ENCODE results near the gene LAMA3.

Gene LAMA3

GRCh38 chr18:23990474-23991410, 301.5 kb downstream of the LAMA3 start:
- no peaks in the 10 kb centered on the region for H3K27me3 ChIP-seq
- H3K4me1 ChIP-seq = peaks cover 14% of the 10 kb centered on the region
- no peaks in the 10 kb centered on the region for H3K36me3 ChIP-seq
- no peaks in the 10 kb centered on the region for H3K9me3 ChIP-seq
- no peak overlapping the region for H3K27ac ChIP-seq
- TF ChIP-seq Cebpa-rat (IDR thresholded peaks at IDR 0.05) = no peak
- no peaks in the 10 kb centered on the region for H4K20me1 ChIP-seq
- H3K4me3 ChIP-seq = no peak overlapping the region
- H3K9ac ChIP-seq = no peak overlapping the region
- no peak overlapping the region for H3K4me2 ChIP-seq

- no peaks in the 10 kb centered on the region for H3K36me3 ChIP-seq
- H4K20me1 ChIP-seq = no peaks in the 10 kb centered on the region
- H3K4me3 ChIP-seq = no peak overlapping the region
- H3K4me2 ChIP-seq = no peak overlapping the region
- no peak for TF ChIP-seq Cebpa-rat (IDR thresholded peaks at IDR 0.05)
- H3K4me1 ChIP-seq = peaks cover 14% of the 10 kb centered on the region
- no peaks in the 10 kb centered on the region for H3K9me3 ChIP-seq
- no peaks in the 10 kb centered on the region for H3K27me3 ChIP-seq
- H3K27ac ChIP-seq = no peak overlapping the region
- no peak overlapping the region for H3K9ac ChIP-seq
These were observed 303.1 kb downstream of the LAMA3 start for GRCh38 chr18:23992089-23992940.

GRCh38 chr18:23992941-23993280, 303.7 kb downstream of the LAMA3 start:
- H3K27ac ChIP-seq = no peak overlapping the region
- no peaks in the 10 kb centered on the region for H3K9me3 ChIP-seq
- no peak overlapping the region for H3K4me3 ChIP-seq
- no peaks in the 10 kb centered on the region for H3K36me3 ChIP-seq
- no peaks in the 10 kb centered on the region for H3K27me3 ChIP-seq
- H3K9ac ChIP-seq = no peak overlapping the region
- TF ChIP-seq Cebpa-rat (IDR thresholded peaks at IDR 0.05) = no peak
- H4K20me1 ChIP-seq = no peaks in the 10 kb centered on the region
- no peak overlapping the region for H3K4me2 ChIP-seq
- H3K4me1 ChIP-seq = peaks cover 14% of the 10 kb centered on the region

GRCh38 chr18:23994361-23994902, 305.2 kb downstream of the LAMA3 start:
- Histone ChIP-seq H3K36me3 (no peaks in the 10 kb centered on the region), H3K27me3 (no peaks in the 10 kb centered on the region), H3K4me3 (no peak overlapping the region), H3K27ac (no peak overlapping the region), H3K4me1 (peaks cover 14% of the 10 kb centered on the region), H3K4me2 (peak overlapping the region; percentile 54; the same call in 1 of the 2 replicates), H3K9me3 (no peaks in the 10 kb centered on the region), H4K20me1 (no peaks in the 10 kb centered on the region), H3K9ac (no peak overlapping the region)
- TF ChIP-seq Cebpa-rat (IDR thresholded peaks at IDR 0.05) = no peak

- H3K4me1 ChIP-seq = peaks cover 14% of the 10 kb centered on the region
- H3K9ac ChIP-seq = no peak overlapping the region
- no peak for TF ChIP-seq Cebpa-rat (IDR thresholded peaks at IDR 0.05)
- no peaks in the 10 kb centered on the region for H4K20me1 ChIP-seq
- no peaks in the 10 kb centered on the region for H3K36me3 ChIP-seq
- H3K4me3 ChIP-seq = no peak overlapping the region
- H3K27me3 ChIP-seq = no peaks in the 10 kb centered on the region
- H3K9me3 ChIP-seq = no peaks in the 10 kb centered on the region
- peak overlapping the region; percentile 54 for H3K4me2 ChIP-seq
- no peak overlapping the region for H3K27ac ChIP-seq
These were observed 305.9 kb downstream of the LAMA3 start for GRCh38 chr18:23995180-23995579.

- Histone ChIP-seq H3K4me1 (peaks cover 14% of the 10 kb centered on the region), H4K20me1 (no peaks in the 10 kb centered on the region), H3K36me3 (no peaks in the 10 kb centered on the region), H3K27ac (no peak overlapping the region), H3K27me3 (no peaks in the 10 kb centered on the region), H3K9me3 (no peaks in the 10 kb centered on the region), H3K4me2 (no peak overlapping the region), H3K9ac (no peak overlapping the region), H3K4me3 (no peak overlapping the region)
- TF ChIP-seq Cebpa-rat (IDR thresholded peaks at IDR 0.05) = no peak
These were observed 308.8 kb downstream of the LAMA3 start for GRCh38 chr18:23998018-23998417.

GRCh38 chr18:23998820-23999219, 309.6 kb downstream of the LAMA3 start:
- Histone ChIP-seq H3K27me3 (no peaks in the 10 kb centered on the region), H3K36me3 (no peaks in the 10 kb centered on the region), H4K20me1 (no peaks in the 10 kb centered on the region), H3K4me1 (peaks cover 15% of the 10 kb centered on the region), H3K4me2 (no peak overlapping the region), H3K27ac (no peak overlapping the region), H3K9me3 (no peaks in the 10 kb centered on the region), H3K4me3 (no peak overlapping the region), H3K9ac (no peak overlapping the region)
- TF ChIP-seq Cebpa-rat (IDR thresholded peaks at IDR 0.05) = no peak

- Histone ChIP-seq H3K4me2 (no peak overlapping the region), H3K4me1 (peaks cover 12% of the 10 kb centered on the region), H3K27ac (no peak overlapping the region), H3K4me3 (no peak overlapping the region), H3K9ac (no peak overlapping the region), H3K36me3 (no peaks in the 10 kb centered on the region), H4K20me1 (no peaks in the 10 kb centered on the region), H3K9me3 (no peaks in the 10 kb centered on the region), H3K27me3 (no peaks in the 10 kb centered on the region)
- no peak for TF ChIP-seq Cebpa-rat (IDR thresholded peaks at IDR 0.05)
These were observed 311.6 kb downstream of the LAMA3 start for GRCh38 chr18:24000613-24001490.

- Histone ChIP-seq H3K4me1 (peaks cover 12% of the 10 kb centered on the region), H3K4me3 (no peak overlapping the region), H3K9me3 (no peaks in the 10 kb centered on the region), H4K20me1 (no peaks in the 10 kb centered on the region), H3K27me3 (no peaks in the 10 kb centered on the region), H3K4me2 (no peak overlapping the region), H3K36me3 (no peaks in the 10 kb centered on the region), H3K9ac (no peak overlapping the region), H3K27ac (no peak overlapping the region)
- no peak for TF ChIP-seq Cebpa-rat (IDR thresholded peaks at IDR 0.05)
These were observed 313.2 kb downstream of the LAMA3 start for GRCh38 chr18:24002479-24002878.

Measured in BLaER1 (cell line).